ENCODE measurements around the gene GPR162.

DNA sequence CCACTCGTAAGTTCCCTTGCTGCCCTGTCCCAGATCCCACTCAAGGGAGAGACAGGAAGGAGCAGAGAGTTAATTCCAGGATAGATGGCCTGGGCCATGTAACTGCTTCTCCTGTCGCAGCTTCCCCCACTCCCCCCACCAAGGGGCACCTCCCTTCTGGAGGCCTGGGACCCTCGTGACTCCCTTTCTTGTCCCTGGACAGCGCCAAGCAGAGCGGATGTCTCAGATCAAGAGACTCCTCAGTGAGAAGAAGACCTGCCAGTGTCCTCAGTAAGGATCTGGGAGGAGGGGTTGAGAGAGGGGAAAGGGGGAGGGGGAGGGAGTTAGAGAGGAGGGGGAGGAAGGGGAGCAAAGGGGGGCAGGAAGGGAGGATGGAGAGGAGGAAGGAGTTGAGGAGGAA, 3.0 kb upstream of the GPR162 start:
- TF ChIP-seq, protein P1, sequence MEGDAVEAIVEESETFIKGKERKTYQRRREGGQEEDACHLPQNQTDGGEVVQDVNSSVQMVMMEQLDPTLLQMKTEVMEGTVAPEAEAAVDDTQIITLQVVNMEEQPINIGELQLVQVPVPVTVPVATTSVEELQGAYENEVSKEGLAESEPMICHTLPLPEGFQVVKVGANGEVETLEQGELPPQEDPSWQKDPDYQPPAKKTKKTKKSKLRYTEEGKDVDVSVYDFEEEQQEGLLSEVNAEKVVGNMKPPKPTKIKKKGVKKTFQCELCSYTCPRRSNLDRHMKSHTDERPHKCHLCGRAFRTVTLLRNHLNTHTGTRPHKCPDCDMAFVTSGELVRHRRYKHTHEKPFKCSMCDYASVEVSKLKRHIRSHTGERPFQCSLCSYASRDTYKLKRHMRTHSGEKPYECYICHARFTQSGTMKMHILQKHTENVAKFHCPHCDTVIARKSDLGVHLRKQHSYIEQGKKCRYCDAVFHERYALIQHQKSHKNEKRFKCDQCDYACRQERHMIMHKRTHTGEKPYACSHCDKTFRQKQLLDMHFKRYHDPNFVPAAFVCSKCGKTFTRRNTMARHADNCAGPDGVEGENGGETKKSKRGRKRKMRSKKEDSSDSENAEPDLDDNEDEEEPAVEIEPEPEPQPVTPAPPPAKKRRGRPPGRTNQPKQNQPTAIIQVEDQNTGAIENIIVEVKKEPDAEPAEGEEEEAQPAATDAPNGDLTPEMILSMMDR (IDR thresholded peaks at IDR 0.05): no peak
- no peak for TF ChIP-seq ZFX (IDR thresholded peaks at IDR 0.05; ENCODE audit: borderline replicate concordance)

All from 22Rv1 (cell line).